ENCODE data around the gene TOR1AIP1. TPM values are rescaled to one million over a fixed set of nuclear protein-coding genes. Genes with fewer than 3 reads are reported as not detected.

TOR1AIP1 gene
- total and polyA plus RNA-seq, 2 of the 4 experiments (the other 2 are of a cell fraction) = 20.7 to 64.5 TPM

DNA sequence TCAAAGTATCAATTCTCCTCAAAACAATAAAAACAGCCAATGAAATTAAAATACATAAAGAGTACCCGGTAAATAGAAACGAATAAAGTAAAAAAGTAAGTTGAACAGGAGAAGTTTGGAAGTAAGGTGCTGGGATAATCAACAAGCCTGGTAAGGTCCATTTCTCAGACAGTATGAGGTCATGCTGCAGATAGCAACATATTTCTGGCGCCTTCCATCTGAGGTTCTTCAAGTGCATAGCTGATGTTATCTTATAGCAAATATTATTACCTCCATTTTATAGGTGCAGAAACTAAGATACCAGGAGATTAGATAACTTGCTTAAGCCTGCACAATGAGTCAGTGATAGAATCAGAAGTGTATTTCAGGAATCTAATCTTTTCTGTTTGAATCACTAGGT is 48.8 kb downstream of the TOR1AIP1 start:
- H3K4me3 ChIP-seq (ENCODE audit: insufficient read depth, low read depth, low read length) = no peak overlapping the region
- no peak overlapping the region for H3K56ac ChIP-seq (ENCODE audit: extremely low read depth, insufficient read depth, low read length)
- H3K36me3 ChIP-seq (ENCODE audit: control insufficient read depth, insufficient read depth, low read length) = no peaks in the 10 kb centered on the region
- no peak overlapping the region for H3K9ac ChIP-seq (ENCODE audit: low read depth, low read length)
- dilution Hi-C loops (cut with HindIII; ENCODE audit: low sequenced_read_pairs, unreplicated experiment) (no loop called here), in situ Hi-C loops (cut with MboI; ENCODE audit: low sequenced_read_pairs) (no loop called here), intact Hi-C loops (cut with micrococcal nuclease) (no loop called here)
- no peak overlapping the region for H3K18ac ChIP-seq (ENCODE audit: low read depth, low read length)
- no peak overlapping the region for H4K8ac ChIP-seq (ENCODE audit: low read depth in 2 of 2, low read length in 2 of 2)
- H3K9me1 ChIP-seq (ENCODE audit: insufficient read depth, low read length) = no peaks in the 10 kb centered on the region
- DNase-seq (peak; percentile 8), ATAC-seq (ENCODE audit: low read depth) (no peak)
- no peak overlapping the region for H3K27ac ChIP-seq (ENCODE audit: insufficient read depth, low read length)
- POLR2A ChIA-PET (ENCODE audit: unreplicated experiment) = no interaction called here
- H4K5ac ChIP-seq (ENCODE audit: low read depth, low read length) = no peak overlapping the region
- no peaks in the 10 kb centered on the region for H4K20me1 ChIP-seq (ENCODE audit: insufficient read depth, low read length)
- no peak overlapping the region for H2BK20ac ChIP-seq (ENCODE audit: low read depth, low read length)
- no peak overlapping the region for H2BK5ac ChIP-seq (ENCODE audit: low read depth, low read length, poor library complexity, severe bottlenecking)
- H2BK120ac ChIP-seq (ENCODE audit: low read depth, low read length) = no peak overlapping the region
- no peak overlapping the region for H4K91ac ChIP-seq (ENCODE audit: insufficient read depth, low read depth, low read length)
- no peak overlapping the region for H2AK9ac ChIP-seq (replicated peaks; ENCODE audit: low read depth, low read length, poor library complexity)
- H3K9me3 ChIP-seq (ENCODE audit: control insufficient read depth, insufficient read depth, low read length) = no peaks in the 10 kb centered on the region
- H3K14ac ChIP-seq (replicated peaks; ENCODE audit: low read depth, low read length) = no peak overlapping the region
- BruUV-seq (replicated peaks) = no TSS peak
- H3K4me1 ChIP-seq (ENCODE audit: control insufficient read depth, insufficient read depth, low read length) = peaks cover 3% of the 10 kb centered on the region
- WGBS, 2 experiments (ENCODE audit: extremely low coverage in 2 of 2, insufficient read length in 1 of 2) = no CpG with 5 or more reads among the region's 3 CpGs
- H3K27me3 ChIP-seq (ENCODE audit: control insufficient read depth, insufficient read depth, low read length) = peaks cover 2% of the 10 kb centered on the region; the same call in 1 of the 2 replicates
- no peak overlapping the region for H3K4me2 ChIP-seq (ENCODE audit: low read depth, low read length)
- H3K23ac ChIP-seq (ENCODE audit: low read depth, low read length) = no peak overlapping the region
- no peak overlapping the region for H2AFZ ChIP-seq (replicated peaks; ENCODE audit: low read length, poor library complexity)
- H3K4ac ChIP-seq (ENCODE audit: low read depth, low read length) = no peak overlapping the region
- no peak overlapping the region for H2AK5ac ChIP-seq (ENCODE audit: low read depth, low read length)
- H2BK15ac ChIP-seq (ENCODE audit: low read depth, low read length) = no peak overlapping the region
- CTCF ChIA-PET = interaction anchor here (0.8 to 1.0 kb wide), 2 partner anchors 8 to 23 kb away, joined by 3 read pairs; partner anchors contain the start of gene CEP350
- TF ChIP-seq, protein P1, sequence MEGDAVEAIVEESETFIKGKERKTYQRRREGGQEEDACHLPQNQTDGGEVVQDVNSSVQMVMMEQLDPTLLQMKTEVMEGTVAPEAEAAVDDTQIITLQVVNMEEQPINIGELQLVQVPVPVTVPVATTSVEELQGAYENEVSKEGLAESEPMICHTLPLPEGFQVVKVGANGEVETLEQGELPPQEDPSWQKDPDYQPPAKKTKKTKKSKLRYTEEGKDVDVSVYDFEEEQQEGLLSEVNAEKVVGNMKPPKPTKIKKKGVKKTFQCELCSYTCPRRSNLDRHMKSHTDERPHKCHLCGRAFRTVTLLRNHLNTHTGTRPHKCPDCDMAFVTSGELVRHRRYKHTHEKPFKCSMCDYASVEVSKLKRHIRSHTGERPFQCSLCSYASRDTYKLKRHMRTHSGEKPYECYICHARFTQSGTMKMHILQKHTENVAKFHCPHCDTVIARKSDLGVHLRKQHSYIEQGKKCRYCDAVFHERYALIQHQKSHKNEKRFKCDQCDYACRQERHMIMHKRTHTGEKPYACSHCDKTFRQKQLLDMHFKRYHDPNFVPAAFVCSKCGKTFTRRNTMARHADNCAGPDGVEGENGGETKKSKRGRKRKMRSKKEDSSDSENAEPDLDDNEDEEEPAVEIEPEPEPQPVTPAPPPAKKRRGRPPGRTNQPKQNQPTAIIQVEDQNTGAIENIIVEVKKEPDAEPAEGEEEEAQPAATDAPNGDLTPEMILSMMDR (conservative IDR thresholded peaks at IDR 0.05; ENCODE audit: low read depth, low read length) = no peak
- no peak for TF ChIP-seq MAZ (IDR thresholded peaks at IDR 0.05; ENCODE audit: borderline replicate concordance, low read depth, low read length)
- TF ChIP-seq, protein P2, sequence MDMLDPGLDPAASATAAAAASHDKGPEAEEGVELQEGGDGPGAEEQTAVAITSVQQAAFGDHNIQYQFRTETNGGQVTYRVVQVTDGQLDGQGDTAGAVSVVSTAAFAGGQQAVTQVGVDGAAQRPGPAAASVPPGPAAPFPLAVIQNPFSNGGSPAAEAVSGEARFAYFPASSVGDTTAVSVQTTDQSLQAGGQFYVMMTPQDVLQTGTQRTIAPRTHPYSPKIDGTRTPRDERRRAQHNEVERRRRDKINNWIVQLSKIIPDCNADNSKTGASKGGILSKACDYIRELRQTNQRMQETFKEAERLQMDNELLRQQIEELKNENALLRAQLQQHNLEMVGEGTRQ (IDR thresholded peaks at IDR 0.05; ENCODE audit: low read depth, low read length) = no peak
- no peak for TF ChIP-seq FOS (IDR thresholded peaks at IDR 0.05; ENCODE audit: low read depth, low read length)
- TF ChIP-seq, protein P3, sequence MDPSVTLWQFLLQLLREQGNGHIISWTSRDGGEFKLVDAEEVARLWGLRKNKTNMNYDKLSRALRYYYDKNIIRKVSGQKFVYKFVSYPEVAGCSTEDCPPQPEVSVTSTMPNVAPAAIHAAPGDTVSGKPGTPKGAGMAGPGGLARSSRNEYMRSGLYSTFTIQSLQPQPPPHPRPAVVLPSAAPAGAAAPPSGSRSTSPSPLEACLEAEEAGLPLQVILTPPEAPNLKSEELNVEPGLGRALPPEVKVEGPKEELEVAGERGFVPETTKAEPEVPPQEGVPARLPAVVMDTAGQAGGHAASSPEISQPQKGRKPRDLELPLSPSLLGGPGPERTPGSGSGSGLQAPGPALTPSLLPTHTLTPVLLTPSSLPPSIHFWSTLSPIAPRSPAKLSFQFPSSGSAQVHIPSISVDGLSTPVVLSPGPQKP (IDR thresholded peaks at IDR 0.05; ENCODE audit: borderline replicate concordance, low read depth, low read length) = no peak
- no peak for TF ChIP-seq CHD1 (IDR thresholded peaks at IDR 0.05; ENCODE audit: low read depth, low read length)
- no peak for TF ChIP-seq MXI1 (IDR thresholded peaks at IDR 0.05; ENCODE audit: borderline replicate concordance, low read depth, low read length)
- no peak for TF ChIP-seq CEBPB (IDR thresholded peaks at IDR 0.05; ENCODE audit: low read depth, low read length)
- TF ChIP-seq RFX5 (IDR thresholded peaks at IDR 0.05; ENCODE audit: low read depth, low read length) = no peak
- TF ChIP-seq RAD21 (IDR thresholded peaks at IDR 0.05; ENCODE audit: low read length) = no peak
- H3K79me1 ChIP-seq (ENCODE audit: low read depth in 1 of 2, low read length in 2 of 2) = no peaks in the 10 kb centered on the region

All from IMR-90 (cell line).